ENCODE measurements around the gene GRID1. TPM values are rescaled to one million over a fixed set of nuclear protein-coding genes. Genes with fewer than 3 reads are reported as not detected.

The GRID1 gene
- total RNA-seq, 4 donors from 2014 or later, result 0.03 to 2.7 (median 0.49) TPM

GRCh38 chr10:86190291-86190690 is 176.3 kb downstream of the GRID1 start:
- TF ChIP-seq, protein P1, sequence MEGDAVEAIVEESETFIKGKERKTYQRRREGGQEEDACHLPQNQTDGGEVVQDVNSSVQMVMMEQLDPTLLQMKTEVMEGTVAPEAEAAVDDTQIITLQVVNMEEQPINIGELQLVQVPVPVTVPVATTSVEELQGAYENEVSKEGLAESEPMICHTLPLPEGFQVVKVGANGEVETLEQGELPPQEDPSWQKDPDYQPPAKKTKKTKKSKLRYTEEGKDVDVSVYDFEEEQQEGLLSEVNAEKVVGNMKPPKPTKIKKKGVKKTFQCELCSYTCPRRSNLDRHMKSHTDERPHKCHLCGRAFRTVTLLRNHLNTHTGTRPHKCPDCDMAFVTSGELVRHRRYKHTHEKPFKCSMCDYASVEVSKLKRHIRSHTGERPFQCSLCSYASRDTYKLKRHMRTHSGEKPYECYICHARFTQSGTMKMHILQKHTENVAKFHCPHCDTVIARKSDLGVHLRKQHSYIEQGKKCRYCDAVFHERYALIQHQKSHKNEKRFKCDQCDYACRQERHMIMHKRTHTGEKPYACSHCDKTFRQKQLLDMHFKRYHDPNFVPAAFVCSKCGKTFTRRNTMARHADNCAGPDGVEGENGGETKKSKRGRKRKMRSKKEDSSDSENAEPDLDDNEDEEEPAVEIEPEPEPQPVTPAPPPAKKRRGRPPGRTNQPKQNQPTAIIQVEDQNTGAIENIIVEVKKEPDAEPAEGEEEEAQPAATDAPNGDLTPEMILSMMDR (IDR thresholded peaks at IDR 0.05), result no peak
- no peak for TF ChIP-seq POLR2A (IDR thresholded peaks at IDR 0.05)
- H3K27me3 ChIP-seq, result no peaks in the 10 kb centered on the region
- H3K4me1 ChIP-seq, result no peaks in the 10 kb centered on the region
- H3K36me3 ChIP-seq, result no peaks in the 10 kb centered on the region
- no peaks in the 10 kb centered on the region for H3K9me3 ChIP-seq
- H3K4me3 ChIP-seq, result no peak overlapping the region
- intact Hi-C loops (cut with DNase I), result no loop called here
- no peak overlapping the region for H3K27ac ChIP-seq
- DNase-seq, result no peak
- WGBS, 2 donors, result 65 to 73% methylated on average over 2 of the region's 2 CpGs

- Histone ChIP-seq H3K4me3 (no peak overlapping the region), H3K27ac (no peak overlapping the region), H3K36me3 (no peaks in the 10 kb centered on the region), H3K4me1 (no peaks in the 10 kb centered on the region), H3K9me3 (no peaks in the 10 kb centered on the region), H3K27me3 (no peaks in the 10 kb centered on the region)
- no peak for DNase-seq
- TF ChIP-seq, protein P1 (IDR thresholded peaks at IDR 0.05), result no peak
- TF ChIP-seq POLR2A (IDR thresholded peaks at IDR 0.05), result no peak
- intact Hi-C loops (cut with DNase I), result no loop called here
- WGBS, 2 donors, result 80 to 89% methylated on average over 8 of the region's 8 CpGs
Observed at GRCh38 chr10:86189891-86190290, 176.7 kb downstream of the GRID1 start.

DNA sequence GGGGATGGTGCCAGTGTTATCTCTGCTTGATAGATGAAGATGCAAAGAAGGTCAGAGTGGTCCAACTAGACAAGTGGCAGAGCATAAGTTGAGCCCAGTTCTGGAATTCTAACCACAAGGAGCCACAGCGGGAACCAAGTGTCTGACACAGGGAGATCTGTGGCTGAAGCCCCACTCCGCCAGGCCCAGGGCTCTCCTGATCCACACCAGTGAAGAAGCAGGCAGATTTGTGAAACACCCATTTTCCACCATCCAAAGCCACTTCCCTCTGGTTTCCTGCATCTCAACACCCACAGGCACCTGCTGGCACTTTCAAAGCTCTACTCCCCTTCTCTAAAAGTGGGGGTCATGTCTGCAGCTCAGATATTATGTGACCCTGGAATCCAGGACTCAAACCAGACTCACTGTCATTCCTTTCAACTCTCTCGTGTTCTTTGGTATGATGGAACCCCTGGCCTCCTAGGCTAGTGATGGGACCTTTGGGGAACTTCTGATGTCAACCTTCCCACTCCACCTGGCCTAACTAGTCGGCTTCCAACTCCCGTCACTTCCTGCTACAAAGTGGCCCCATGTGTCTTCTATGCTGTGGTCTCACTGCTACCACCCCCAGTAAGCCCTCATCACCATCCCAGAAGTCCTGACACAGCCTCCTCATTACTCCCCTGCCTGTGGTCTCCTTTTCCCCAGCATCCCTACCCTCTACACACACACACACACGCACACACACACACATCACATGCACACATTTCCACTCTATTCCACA is 177.6 kb downstream of the GRID1 start:
- Histone ChIP-seq H3K9me3 (no peaks in the 10 kb centered on the region), H3K4me3 (no peak overlapping the region), H3K4me1 (no peaks in the 10 kb centered on the region), H3K27ac (no peak overlapping the region), H3K36me3 (no peaks in the 10 kb centered on the region), H3K27me3 (no peaks in the 10 kb centered on the region)
- intact Hi-C loops (cut with DNase I), result no loop called here
- DNase-seq, result no peak
- TF ChIP-seq POLR2A (IDR thresholded peaks at IDR 0.05), result no peak
- TF ChIP-seq, protein P1 (IDR thresholded peaks at IDR 0.05), result no peak
- WGBS, 2 donors, result 66 to 74% methylated on average over 6 of the region's 6 CpGs

DNA sequence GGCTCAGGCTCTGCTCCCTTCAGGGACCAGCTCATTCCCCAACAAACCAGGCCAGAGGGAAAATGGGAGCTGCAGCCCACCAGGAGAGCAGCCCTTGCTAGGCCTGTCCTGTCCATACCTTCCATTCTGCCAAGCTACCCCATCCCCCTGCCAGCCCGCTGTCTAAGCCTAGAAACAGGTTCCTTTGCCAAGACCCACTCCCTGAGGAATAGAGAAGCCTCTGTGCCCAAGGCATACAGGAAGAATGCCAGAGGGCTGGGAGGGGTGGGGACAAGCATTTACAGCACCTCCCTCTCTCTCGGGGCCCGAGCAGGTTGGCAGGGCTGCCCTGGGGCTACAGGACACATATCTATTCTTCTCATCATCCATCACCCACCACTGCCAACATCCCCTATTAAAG is 178.3 kb downstream of the GRID1 start:
- intact Hi-C loops (cut with DNase I), result no loop called here
- Histone ChIP-seq H3K27me3 (no peaks in the 10 kb centered on the region), H3K36me3 (no peaks in the 10 kb centered on the region), H3K9me3 (no peaks in the 10 kb centered on the region), H3K27ac (no peak overlapping the region), H3K4me1 (no peaks in the 10 kb centered on the region), H3K4me3 (no peak overlapping the region)
- DNase-seq, result no peak
- WGBS, 2 donors, result 20 to 35% methylated on average over 1 to 3 of the region's 3 CpGs
- TF ChIP-seq, protein P1 (IDR thresholded peaks at IDR 0.05), result no peak
- no peak for TF ChIP-seq POLR2A (IDR thresholded peaks at IDR 0.05)

DNA sequence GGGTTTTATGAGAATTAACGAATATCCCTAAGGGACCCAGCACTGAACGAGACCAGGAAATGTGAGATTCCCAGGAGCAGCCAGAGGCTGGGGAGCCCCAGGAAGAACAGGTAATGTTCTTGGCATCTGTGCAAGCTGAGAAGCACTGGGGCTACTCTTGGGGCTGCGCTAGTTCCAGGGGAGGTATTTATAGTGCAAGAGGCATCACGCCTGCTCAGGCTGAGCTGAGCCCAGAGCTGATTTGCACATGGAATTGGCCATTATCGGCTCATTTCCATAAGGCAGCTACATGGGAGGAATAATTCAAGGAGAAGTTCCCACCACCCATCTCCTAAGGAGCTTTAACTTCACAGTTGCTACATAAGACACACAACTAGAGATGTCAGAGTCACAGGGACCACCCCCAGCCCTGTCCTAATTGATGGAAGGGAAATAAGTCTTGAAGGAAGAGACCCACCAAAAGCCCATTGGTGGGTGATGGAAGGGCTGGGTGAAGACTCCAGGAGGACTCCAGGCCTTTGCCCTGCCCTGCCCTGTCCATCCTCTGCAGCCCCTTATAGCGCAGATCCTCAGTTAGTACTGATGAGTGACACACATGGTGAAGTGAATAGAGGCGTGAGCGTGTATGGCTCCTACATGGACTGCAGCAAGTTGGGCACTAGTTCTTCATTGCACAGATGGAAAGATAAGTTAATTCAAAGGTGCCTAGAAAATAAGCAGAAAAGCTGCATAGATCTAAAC is 178.9 kb downstream of the GRID1 start:
- intact Hi-C loops (cut with DNase I), result no loop called here
- 85 to 88% methylated on average over 8 of the region's 8 CpGs for WGBS, 2 donors
- Histone ChIP-seq H3K4me1 (no peaks in the 10 kb centered on the region), H3K27ac (no peak overlapping the region), H3K27me3 (no peaks in the 10 kb centered on the region), H3K9me3 (no peaks in the 10 kb centered on the region), H3K4me3 (no peak overlapping the region), H3K36me3 (no peaks in the 10 kb centered on the region)
- no peak for DNase-seq
- TF ChIP-seq POLR2A (IDR thresholded peaks at IDR 0.05), result no peak
- TF ChIP-seq, protein P1 (IDR thresholded peaks at IDR 0.05), result no peak

Data from esophagus squamous epithelium (tissue), 5 donors.